GM18858 (cell line): ENCODE measurements around the gene TBCD.

Experiments
- ATAC-seq: cut with Tn5 transposase; IDR thresholded peaks from one replicate; pipeline ENCODE4 v1.9.1; 2021; ENCODE audit not compliant: unreplicated experiment

TBCD gene

DNA sequence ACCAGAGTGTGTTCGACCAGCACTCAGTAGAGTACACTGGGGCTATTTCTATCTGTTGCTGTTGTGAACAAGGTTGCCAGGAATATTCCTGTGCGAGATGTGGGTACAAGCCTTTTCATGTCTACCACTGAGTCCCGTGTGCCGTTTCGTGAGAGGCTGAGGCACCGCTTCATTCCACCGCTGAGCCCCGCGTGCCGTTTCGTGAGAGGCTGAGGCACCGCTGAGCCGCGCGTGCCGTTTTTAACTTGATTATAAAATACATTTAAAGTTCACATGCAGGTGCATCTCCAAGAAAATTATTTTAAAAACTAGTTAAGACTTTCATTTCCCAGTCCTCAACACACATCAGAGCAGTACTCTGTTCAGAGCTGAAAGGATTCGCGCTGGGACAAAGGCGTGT lies 166.6 kb downstream of the TBCD start:
- ATAC-seq = no peak

DNA sequence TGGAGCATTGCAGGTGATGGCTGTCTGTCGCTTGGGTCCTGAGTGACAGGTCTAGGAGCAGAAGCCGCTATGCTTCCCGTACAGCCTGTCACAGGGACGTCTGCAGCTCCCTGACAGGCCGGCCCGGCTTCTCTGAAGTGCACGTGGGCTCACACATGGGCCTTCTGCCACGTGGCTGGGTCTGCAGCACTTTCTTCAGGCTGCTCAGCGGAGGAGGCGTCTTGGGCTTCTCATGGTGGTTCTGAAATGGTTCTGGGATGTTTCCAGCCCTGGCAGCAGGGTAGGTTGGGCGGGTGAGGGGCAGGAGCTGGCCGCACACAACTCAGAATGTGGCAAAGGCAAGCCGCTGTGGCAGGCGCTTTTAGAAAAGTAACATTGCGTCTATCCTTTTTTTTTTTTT lies 168.3 kb downstream of the TBCD start:
- ATAC-seq = no peak

DNA sequence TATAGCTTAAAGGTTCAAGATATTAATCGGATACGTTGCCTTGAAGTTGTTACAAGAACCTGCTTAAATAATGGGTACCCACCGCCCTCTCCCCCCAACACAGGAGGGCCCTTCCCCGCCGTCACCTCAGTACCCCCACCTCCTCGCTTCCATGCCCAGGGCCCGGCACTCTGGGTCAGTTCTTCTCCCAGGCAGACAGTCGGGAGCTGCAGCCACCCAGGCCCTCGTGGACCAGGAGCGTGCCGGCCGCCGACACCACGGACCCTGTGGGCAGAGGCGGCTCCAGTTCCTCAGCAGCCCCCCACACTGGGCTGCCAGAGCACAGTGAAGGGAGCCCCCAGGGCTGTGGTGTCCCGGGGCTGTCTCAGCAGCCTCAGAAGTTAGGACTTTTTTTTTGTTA lies 168.8 kb downstream of the TBCD start:
- no peak for ATAC-seq

DNA sequence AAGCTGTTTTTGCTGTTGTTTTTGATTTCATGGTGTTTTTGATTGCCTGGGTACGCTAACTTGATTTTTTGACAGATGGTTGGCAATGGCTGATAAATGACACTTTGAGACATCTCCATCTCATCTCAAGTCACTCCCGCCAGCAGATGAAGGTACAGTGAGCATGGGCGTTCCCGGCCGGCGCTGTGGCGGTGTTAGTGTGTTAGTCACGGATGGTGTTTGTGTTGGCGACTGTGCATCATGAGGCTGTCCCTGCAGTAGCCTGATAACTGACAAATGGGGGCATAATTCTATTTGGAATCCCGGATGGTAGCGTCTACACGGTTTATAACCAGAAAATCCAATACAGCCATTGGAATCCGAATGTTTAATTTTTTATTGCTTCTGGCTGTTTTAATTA lies 169.6 kb downstream of the TBCD start:
- ATAC-seq = no peak

DNA sequence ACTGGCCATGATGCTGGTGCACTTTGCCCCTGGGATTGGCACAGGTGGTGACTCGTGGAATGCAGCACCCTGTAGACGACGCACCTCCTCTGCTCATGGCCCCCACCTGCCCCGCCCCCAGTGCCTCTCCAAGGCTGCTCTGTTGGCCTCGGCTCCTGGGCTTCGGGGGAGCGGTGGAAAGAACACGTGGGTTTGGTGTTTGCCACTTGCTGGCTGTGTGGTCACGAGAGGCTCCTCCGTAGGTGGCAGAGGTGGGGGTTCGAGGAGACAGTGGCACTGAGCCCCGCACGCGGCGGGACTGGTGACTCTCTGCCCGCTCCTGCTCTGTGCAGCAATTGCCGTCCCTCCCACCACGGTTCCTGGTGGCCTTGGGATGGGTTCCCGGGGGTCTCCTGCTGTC lies 170.8 kb downstream of the TBCD start:
- ATAC-seq = no peak

DNA sequence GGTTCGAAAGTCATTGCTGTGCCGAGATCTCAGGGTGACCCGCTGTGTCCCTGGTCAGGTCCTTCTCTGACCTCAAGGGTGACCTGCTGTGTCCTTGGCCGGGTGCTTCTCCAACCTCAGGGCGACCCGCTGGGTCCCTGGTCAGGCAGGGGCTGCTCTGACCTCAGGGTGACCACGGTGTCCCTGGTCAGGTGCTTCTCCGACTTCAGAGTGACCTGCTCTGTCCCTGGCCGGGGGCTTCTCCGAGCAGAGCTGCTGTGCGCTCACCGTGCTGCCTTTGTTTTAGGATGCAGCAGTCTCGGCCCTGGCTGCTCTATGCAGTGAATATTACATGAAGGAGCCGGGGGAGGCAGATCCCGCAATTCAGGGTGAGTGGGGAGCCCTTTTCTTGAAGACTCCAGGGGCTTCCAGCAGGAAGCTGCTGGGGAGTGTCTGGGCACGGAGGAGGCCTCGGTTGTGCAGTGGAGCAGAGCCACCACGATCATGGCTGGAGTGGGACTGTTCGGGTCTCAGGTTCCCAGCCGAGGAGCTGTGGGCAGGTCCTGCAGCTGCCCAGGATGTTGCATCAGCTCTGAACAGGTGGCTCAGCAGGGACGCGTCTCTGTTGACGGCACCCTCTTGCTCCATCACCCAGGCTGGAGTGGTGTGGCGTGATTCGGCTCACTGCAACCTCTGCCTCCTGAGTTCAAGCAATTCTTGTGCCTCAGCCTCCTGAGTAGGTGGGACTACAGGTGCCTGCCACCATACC lies 171.7 kb downstream of the TBCD start:
- no peak for ATAC-seq

DNA sequence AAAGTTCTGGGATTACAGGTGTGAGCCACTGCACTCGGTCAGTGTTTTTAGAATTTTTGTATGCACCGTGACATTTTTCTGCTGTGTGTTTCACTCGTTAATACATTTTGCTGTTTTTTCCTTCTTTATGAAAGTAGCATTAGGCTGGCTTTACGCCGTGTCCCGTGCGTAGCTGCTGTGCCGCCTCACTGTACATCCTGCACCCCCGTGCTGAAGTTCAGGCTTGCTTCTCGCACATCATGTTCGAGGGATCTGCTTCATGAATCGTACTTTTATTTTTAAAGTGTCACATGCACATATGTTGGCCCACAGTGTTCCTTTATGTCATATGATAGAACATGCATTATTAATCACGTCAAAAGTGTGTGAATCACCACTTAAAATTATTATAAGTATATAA lies 172.3 kb downstream of the TBCD start:
- ATAC-seq = no peak

DNA sequence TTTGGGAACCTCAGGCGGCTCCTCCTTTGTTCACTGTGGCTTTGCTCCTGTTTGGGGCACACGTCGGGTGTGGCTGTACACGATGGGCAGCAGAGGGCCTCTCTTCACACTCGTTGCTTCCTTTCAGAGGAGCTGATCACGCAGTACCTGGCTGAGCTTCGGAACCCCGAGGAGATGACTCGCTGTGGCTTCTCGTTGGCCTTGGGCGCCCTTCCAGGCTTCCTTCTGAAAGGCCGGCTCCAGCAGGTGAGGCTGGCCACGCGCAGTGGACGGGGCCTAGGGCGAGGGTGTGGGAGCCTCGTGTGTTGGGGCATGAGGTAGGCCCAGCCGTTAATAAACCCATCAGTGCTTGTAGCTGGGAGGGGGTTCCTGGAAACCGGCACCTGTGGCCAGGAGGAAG lies 172.9 kb downstream of the TBCD start:
- ATAC-seq = no peak

DNA sequence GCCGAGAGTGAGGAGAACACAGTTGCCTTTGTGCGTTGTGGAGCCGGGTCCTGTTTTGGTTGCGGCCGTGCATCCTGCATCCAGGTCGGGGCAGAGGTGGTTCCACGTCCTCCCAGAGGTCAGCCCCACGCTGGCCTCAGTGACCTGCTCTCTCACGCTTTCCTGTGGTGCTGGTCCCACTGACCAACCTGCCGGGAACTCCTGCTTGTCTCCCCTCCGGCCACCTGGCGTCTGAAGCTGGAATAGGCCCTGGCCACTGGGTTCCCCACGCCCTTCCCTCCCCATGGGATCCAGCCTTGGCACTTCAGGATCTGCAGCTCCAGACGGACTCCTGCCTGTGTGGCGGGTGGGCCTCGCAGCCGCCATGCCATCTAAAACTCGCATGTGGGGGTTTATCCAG lies 173.5 kb downstream of the TBCD start:
- ATAC-seq = no peak

DNA sequence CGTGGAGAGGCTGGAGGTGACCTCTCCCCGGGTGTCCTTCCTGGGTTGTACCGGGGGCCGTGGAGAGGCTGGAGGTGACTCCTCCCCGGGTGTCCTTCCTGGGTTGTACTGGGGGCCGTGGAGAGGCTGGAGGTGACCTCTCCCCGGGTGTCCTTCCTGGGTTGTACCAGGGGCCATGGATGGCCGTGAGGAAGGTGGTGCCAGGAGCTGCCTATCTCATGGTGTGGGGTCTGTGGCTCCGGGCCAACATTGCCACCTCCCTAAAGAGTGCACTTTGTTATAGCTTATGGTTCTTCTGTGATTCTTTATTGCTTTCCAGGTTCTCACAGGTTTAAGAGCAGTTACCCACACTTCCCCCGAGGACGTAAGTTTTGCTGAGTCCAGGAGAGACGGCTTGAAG lies 174.2 kb downstream of the TBCD start:
- no peak for ATAC-seq

DNA sequence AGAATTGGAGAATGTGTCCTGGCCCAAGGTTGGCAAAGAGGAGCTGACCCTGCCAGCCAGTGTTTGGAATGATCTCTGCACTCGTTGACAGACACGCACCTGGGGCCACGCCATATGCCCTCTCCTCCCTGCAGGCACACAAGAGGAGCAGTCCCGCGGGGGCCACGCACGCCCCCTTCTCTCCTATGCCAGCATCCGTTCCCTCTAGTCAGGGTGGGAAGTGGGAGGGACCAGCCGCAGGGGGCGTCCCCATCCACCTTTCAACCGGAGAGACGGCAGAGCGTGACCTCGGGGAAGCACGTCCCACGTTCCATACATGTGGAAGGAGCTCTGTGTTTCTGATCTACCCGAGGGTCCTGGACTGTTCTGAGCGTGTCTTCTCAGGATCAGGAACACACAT lies 174.9 kb downstream of the TBCD start:
- ATAC-seq = no peak

DNA sequence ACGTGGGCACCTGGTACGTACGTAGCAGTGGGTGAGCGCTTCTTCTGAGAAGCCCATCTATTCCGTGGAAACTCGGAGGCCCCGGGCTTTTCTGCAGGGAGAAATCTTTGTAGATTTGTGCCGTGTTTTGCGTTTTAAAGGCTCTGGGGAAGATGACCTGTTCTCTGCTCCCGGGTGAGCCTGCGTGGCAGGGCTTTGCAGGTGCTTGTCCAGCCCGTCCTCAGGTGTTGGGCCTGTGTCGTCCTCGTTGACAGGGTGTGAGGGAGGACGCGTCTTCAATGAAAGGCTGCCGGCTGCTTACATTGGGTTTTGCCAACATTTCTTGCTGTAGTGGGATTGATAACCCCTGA lies 175.4 kb downstream of the TBCD start:
- no peak for ATAC-seq

DNA sequence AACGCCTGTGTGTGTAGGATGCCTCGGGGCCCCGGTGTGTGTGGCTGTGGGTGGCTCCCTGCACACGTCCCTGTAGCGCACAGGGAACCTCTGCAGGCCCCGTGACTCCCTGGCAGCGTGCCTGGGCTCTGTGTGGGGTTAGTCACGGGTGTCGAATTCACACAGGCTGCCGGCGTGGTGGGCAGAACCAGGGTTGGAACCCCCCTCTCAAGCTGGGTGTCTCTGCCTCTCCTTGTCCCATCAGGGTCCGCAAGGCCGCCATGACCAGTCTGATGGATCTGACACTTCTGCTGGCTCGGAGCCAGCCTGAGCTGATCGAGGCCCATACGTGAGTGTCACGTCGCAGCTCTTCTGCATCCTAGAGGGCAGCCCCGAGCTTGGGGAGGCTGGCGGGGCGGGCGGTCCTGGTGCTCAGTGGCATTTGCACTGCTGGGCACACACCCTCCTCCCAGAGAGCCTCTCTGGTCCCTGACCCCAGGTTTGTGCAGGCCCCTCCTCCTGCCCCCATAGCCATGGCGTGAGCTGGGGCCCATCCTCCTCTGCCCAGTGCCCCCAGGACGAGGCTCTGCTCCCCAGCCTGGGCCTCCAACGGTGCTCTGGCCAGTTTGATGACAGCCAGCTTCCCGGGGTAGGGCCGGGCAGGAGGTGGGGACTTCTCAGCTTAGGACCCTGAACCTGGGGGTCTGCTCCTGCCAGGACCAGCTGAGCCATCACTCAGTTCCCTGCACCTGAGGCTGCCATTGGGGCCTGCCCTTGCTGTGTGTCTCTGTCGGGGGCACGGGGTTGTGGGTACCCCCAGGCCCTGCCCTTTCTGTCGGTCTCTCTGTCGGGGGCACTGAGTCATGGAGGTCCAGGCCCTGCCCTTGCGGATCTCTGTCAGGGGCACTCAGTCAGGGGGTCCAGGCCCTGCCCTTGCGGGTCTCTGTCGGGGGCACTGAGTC lies 176.1 kb downstream of the TBCD start:
- ATAC-seq = no peak

DNA sequence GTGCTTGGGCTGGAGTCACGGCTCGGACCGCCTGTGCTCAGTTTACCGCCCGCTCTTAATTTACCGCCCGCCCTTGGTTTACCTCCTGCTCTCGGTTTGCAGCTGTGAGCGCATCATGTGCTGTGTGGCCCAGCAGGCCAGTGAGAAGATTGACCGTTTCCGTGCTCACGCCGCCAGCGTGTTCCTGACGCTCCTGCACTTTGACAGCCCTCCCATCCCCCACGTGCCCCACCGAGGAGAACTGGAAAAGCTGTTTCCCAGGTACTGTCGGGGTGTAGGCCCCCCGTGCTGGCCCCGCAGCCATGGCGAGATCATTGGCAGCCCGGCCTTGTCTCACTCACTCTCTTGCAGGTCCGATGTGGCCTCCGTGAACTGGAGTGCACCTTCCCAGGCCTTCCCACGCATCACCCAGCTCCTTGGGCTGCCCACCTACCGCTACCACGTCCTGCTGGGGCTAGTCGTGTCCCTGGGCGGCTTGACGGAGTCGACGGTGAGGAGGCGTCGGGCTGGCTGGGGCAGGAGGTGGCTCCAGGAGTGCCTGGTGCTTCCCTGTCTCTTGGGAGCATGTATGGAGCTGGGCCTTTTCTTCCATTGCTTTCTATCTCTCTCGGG lies 177.3 kb downstream of the TBCD start:
- ATAC-seq = no peak

DNA sequence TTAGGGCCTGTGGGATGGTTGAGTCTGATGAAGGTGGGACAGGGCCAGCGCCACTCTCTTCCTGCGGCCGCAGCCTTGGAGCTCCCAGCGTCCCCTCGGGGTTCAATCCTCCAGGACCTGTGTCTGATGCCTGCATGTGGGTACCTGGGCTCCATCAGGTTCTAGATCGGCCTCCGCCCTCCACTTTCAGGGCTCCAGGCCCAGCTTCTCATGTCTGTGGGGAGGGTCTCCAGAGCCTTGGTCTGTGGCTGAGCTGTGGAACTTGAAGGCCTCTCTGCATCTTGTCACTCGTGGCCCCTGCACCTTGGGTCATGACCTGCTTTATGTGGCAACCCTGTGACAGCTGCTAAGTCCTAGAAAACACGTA lies 177.8 kb downstream of the TBCD start:
- ATAC-seq = no peak

DNA sequence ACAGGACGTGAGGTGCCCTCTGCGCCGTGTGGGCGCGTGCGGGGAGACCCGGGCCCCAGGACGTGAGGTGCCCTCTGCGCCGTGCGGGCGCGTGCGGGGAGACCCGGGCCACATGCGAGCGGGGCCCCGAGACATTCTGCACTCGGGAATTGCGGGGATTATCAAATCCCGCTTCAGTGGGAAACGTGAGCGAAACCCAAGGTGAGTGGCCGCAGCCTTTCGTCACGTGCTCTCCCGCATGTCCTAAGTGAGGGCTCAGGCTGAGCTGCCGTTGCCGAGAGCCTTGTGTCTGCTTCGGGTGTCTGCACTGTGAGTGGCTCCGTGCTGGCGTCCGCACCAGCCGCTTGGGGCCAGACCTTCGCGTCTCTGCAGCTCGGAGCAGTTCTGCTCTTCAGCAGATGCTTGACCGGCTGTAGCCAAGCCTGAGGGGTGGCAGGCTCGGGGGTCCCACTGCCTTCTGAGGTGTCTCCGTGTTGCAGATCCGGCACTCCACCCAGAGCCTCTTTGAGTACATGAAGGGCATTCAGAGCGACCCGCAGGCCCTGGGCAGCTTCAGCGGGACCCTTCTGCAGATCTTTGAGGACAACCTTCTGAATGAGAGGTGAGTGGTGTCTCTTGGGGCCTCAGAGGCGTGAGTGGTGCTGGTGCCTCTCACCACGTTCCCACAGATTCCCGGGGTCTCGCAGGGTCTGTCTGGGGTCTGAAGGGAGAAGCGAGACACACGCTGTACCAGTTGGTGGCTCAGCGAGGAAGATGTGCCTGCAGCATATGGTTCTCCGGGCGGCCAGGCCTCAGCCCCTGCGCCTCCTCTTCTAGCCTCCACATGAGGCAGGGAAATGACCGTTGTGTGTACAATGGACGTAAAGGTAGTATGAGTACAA lies 178.4 kb downstream of the TBCD start:
- ATAC-seq = no peak

DNA sequence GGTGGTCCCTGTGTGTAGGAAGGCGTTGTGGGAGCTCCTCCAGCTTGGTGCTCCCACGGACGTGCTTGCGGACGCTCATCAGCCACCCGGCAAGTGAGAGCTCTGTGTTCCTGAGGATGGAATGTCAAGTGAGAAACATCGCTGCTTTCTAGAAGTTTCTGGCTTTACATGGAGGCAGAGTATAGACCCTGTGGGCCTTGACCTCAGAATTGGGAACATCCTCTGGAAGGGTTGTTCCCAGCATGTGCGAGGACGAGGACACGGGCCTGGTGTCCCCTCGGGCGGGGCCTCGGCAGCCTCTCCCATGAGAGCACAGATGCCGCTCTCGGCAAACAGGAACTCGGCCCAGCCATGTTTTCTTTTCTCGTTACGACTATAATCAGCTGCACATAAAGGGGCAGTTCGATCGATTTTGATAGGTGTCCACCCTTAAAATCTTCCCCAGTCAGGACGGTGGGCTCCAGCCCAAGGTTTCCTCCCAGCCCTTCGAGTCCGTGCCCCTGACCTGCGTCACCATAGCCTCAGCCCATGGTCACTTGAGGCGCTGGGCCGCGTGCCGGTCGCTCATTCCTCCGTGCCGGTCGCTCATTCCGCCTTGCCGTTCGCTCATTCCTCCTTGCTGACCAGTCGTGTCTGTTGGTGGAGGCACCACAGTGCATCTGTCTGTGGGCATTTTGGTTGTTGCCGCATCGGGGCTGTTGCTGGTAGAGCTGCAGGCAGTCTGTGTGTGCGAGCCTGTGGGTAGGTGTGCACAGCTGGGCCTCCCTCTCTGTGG lies 179.2 kb downstream of the TBCD start:
- ATAC-seq = no peak

DNA sequence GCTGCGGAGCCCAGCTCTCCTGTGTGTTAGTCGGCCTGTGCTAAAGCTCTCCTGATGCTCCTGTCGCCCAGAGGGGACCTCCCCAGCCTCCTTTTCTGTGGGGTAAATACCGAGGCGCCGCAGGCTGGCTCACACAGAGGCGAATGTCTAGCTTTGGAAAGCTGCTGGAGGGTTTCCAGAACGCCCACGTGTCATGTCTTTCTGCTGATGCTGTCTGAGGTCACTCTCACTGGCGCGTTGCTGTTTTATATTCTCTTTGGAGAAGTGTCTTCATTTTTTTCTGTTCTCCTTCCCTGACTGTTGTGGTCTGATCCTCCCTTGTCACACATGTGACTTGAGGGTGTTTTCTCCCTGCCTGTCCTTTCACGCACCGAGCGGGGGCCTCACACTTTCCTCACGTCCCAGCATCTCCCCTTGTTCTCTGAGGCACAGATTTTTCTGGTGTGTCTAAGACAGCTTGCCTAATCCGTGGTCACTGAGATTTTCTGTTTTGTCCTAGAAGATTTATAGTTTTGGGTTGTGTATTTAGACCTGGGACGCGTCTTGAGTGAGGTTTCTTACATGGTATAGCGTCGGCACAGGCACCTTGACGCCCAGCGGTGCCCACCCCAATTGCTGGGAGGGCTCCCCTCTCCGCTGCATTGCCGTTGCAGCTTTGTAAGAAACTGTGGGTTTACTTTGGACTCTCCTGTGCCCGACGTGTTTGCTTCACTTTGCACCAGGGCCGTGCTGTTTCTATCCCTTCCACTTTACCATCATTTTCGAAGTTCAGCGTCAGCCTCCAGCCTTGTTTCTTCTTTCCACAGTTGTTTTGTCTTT lies 180.0 kb downstream of the TBCD start:
- no peak for ATAC-seq

DNA sequence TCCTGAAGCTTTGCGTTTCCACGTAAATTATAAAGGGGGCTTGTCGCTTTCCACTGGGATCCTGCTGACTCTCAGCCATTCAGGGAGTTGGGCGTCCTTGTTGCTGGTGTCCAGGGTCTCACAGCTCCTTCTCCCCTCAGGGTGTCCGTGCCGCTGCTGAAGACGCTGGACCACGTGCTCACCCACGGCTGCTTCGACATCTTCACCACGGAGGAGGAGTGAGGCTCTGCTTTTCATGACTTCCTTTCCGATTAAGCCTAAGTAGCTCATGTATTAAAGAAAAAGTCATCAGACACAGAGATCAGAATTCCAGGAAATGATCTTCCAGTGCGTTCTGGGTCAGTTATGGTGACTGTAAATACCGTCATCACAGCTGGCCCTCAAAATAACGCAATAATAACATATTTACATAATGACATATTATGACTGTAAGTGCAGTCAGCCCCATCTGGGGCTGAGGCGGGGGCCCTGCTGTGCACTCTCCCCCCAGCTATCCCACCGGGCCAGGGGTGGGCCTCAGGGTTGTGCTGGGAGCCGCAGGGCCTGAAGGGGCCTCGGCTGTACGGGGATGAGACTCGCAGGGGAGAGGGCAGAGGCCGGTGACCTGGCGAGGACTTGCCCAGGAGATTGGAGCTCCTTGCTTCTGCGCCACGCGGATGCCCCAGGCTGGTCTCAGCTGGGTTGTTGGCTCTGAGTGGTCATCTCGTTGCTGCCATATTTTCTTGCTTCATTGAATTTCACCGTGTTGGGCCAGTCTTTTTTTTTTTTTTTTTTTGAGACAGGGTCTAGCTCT lies 180.8 kb downstream of the TBCD start:
- ATAC-seq = no peak
